Measurements from ENCODE around the gene MTHFD2L. TPM values are rescaled to one million over a fixed set of nuclear protein-coding genes. Genes with fewer than 3 reads are reported as not detected.

MTHFD2L gene
- total and polyA plus RNA-seq, 2 donors (not counting 3 experiments of a cell fraction or from before 2014, with no cell fraction given): 6.9 to 15.2 TPM

GRCh38 chr4:74205559-74205958 lies 47.6 kb downstream of the MTHFD2L start:
- no peak for FAIRE-seq
- no TSS peak for BruUV-seq (replicated peaks)
- H3K9me3 ChIP-seq (replicated peaks; ENCODE audit: control insufficient read depth, insufficient read depth, low read length): no peaks in the 10 kb centered on the region
- H3K36me3 ChIP-seq (ENCODE audit: control insufficient read depth in 2 of 2, extremely low read depth in 1 of 2, insufficient read depth in 2 of 2, low read length in 2 of 2): no peaks in the 10 kb centered on the region
- H3K4me1 ChIP-seq (ENCODE audit: control insufficient read depth, extremely low read depth, insufficient read depth, low read length): no peaks in the 10 kb centered on the region
- H3K9ac ChIP-seq (replicated peaks; ENCODE audit: extremely low read depth, insufficient read depth, low read length): no peak overlapping the region
- intact Hi-C loops (cut with micrococcal nuclease) (no loop called here), dilution Hi-C loops (cut with MboI; ENCODE audit: extremely low pct_ligation_motif_present, low sequenced_read_pairs) (no loop called here)
- CTCF ChIA-PET: interaction anchor here (0.7 to 1.9 kb wide), 5 partner anchors 9 to 32 kb away, joined by 4 to 7 read pairs (median 5); no protein-coding TSS in a partner anchor
- no peaks in the 10 kb centered on the region for H3K27me3 ChIP-seq (ENCODE audit: control insufficient read depth in 2 of 2, insufficient read depth in 2 of 2, low read length in 2 of 2)
- POLR2A ChIA-PET: interaction anchor here (0.7 kb wide), 1 partner anchor 706 kb away, joined by 3 read pairs; no protein-coding TSS in a partner anchor
- no peak overlapping the region for H3K27ac ChIP-seq (ENCODE audit: insufficient read depth, low read depth, low read length)
- H4K20me1 ChIP-seq (replicated peaks; ENCODE audit: control insufficient read depth, extremely low read depth, insufficient read depth, low read length): no peaks in the 10 kb centered on the region
- no peak overlapping the region for H2AFZ ChIP-seq (ENCODE audit: low read depth, low read length)
- no peak overlapping the region for H3K4me2 ChIP-seq (ENCODE audit: insufficient read depth, low read length)
- H3K9me1 ChIP-seq (replicated peaks; ENCODE audit: control insufficient read depth, extremely low read depth, insufficient read depth, low read length): no peaks in the 10 kb centered on the region
- H3K4me3 ChIP-seq (replicated peaks in 1 of 3; ENCODE audit: insufficient read depth in 1 of 3, low read depth in 1 of 3, low read length in 3 of 3): no peak overlapping the region
- no peak for DNase-seq (ENCODE audit: low read depth, low spot score)
- TF ChIP-seq, protein P1, sequence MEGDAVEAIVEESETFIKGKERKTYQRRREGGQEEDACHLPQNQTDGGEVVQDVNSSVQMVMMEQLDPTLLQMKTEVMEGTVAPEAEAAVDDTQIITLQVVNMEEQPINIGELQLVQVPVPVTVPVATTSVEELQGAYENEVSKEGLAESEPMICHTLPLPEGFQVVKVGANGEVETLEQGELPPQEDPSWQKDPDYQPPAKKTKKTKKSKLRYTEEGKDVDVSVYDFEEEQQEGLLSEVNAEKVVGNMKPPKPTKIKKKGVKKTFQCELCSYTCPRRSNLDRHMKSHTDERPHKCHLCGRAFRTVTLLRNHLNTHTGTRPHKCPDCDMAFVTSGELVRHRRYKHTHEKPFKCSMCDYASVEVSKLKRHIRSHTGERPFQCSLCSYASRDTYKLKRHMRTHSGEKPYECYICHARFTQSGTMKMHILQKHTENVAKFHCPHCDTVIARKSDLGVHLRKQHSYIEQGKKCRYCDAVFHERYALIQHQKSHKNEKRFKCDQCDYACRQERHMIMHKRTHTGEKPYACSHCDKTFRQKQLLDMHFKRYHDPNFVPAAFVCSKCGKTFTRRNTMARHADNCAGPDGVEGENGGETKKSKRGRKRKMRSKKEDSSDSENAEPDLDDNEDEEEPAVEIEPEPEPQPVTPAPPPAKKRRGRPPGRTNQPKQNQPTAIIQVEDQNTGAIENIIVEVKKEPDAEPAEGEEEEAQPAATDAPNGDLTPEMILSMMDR (IDR thresholded peaks at IDR 0.05; ENCODE audit: extremely low read depth in 1 of 2, insufficient read depth in 1 of 2, low read depth in 1 of 2, low read length in 2 of 2): no peak
- TF ChIP-seq EZH2 (IDR thresholded peaks at IDR 0.05; ENCODE audit: borderline replicate concordance, low read depth, low read length, severe bottlenecking): no peak
- no peak for TF ChIP-seq MYC (IDR thresholded peaks at IDR 0.05; ENCODE audit: low read depth, low read length)
- TF ChIP-seq POLR2AphosphoS5 (IDR thresholded peaks at IDR 0.05; ENCODE audit: insufficient read depth, low read depth, low read length): no peak
- TF ChIP-seq, protein P2, sequence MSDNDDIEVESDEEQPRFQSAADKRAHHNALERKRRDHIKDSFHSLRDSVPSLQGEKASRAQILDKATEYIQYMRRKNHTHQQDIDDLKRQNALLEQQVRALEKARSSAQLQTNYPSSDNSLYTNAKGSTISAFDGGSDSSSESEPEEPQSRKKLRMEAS (IDR thresholded peaks at IDR 0.05; ENCODE audit: insufficient read depth, insufficient read length): no peak
- no peak for TF ChIP-seq GATA2 (IDR thresholded peaks at IDR 0.05; ENCODE audit: insufficient read depth, insufficient read length, low read depth, low read length)
- H3K79me2 ChIP-seq (ENCODE audit: control insufficient read depth, insufficient read depth, low read length): no peaks in the 10 kb centered on the region
